Measurements from ENCODE around the gene KPNB1. TPM values are rescaled to one million over a fixed set of nuclear protein-coding genes. Genes with fewer than 3 reads are reported as not detected.
A peak's percentile ranks its signal among the peaks of the same experiment; 100 is the strongest.

Gene KPNB1
- total RNA-seq, 2 donors from 2014 or later: 452 to 500 TPM

DNA sequence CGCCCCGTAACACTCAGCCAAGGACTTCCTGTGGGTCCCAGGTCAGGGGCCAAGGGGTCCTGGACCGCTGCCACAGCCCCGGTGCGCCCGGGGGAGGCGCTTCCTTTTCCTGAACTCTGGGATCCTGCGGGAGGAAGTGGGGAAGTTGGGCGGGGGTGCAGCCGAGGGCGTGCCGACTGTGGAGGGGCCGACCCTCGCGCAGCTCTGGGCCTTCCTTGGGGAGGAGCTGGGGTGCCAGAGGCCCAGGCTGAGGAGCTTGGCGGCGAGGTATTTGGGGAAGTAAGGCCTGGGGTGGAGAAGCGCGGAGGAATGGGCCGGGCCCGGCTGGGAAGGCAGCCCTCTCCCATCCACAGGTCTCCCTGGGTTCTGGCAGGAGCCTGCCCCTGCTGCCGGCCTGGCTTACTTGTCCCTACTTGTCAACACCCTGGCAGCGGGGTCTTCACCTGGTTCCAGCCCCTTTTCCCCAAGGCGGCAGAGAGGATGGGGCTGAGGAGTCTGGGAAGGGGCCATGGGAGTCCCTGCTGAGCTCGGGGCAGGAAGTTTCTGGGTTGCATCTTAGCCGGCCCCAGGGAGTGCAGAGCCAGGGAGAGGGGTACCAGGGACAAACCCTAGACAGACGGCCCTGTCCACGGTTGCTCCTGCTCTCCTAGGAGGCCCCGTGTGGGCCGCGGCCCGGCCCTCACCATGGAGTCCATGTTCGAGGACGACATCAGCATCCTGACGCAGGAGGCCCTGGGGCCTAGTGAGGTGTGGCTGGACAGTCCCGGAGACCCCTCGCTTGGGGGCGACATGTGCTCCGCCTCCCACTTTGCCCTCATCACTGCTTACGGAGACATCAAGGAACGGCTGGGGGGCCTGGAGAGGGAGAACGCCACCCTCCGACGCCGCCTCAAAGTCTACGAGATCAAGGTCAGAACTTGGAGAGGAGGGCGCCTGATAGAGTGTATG is 46.0 kb downstream of the KPNB1 start:
- Mint-ChIP-seq H3K9me3 (no peaks in the 10 kb centered on the region), H3K27me3 (ENCODE audit: insufficient read depth) (peaks cover 1% of the 10 kb centered on the region), H3K27ac (peak overlapping the region; percentile 74), H3K4me3 (peak overlapping the region; percentile 84), H3K4me1 (peaks cover 18% of the 10 kb centered on the region), H3K36me3 (ENCODE audit: low read depth) (peaks cover 17% of the 10 kb centered on the region)
- H3K9ac ChIP-seq (ENCODE audit: extremely low read depth, low read length, poor library complexity, severe bottlenecking): no peak overlapping the region
- H3K4me1 ChIP-seq (ENCODE audit: control insufficient read depth, insufficient read depth, low read length): peaks cover 11% of the 10 kb centered on the region
- 49 to 85% methylated on average over 22 to 47 of the region's 47 CpGs for WGBS, 2 experiments (ENCODE audit: insufficient coverage in 1 of 2, insufficient read length in 1 of 2)
- peak overlapping the region; percentile 88 for H3K4me3 ChIP-seq (ENCODE audit: low read length)
- DNase-seq: peak; percentile 88
- no peak for TF ChIP-seq CTCF (conservative IDR thresholded peaks at IDR 0.05)
- H3K36me3 ChIP-seq (ENCODE audit: control insufficient read depth, insufficient read depth, low read length): peaks cover 11% of the 10 kb centered on the region
- H3K27ac ChIP-seq (ENCODE audit: low read depth, low read length): no peak overlapping the region
- H3K27me3 ChIP-seq (ENCODE audit: control insufficient read depth, insufficient read depth, low read length, poor library complexity, severe bottlenecking): no peaks in the 10 kb centered on the region
- no peaks in the 10 kb centered on the region for H3K9me3 ChIP-seq (ENCODE audit: control insufficient read depth, low read length)

GRCh38 chr17:47696717-47697642 is 47.3 kb downstream of the KPNB1 start:
- no peaks in the 10 kb centered on the region for H3K9me3 ChIP-seq (ENCODE audit: control insufficient read depth, low read length)
- Mint-ChIP-seq H3K27me3 (ENCODE audit: insufficient read depth) (peaks cover 1% of the 10 kb centered on the region), H3K4me3 (no peak overlapping the region), H3K4me1 (peaks cover 18% of the 10 kb centered on the region), H3K27ac (no peak overlapping the region), H3K36me3 (ENCODE audit: low read depth) (peaks cover 20% of the 10 kb centered on the region), H3K9me3 (no peaks in the 10 kb centered on the region)
- no peak overlapping the region for H3K4me3 ChIP-seq (ENCODE audit: low read length)
- DNase-seq: no peak
- TF ChIP-seq CTCF (conservative IDR thresholded peaks at IDR 0.05): no peak
- no peaks in the 10 kb centered on the region for H3K27me3 ChIP-seq (ENCODE audit: control insufficient read depth, insufficient read depth, low read length, poor library complexity, severe bottlenecking)
- peaks cover 11% of the 10 kb centered on the region for H3K4me1 ChIP-seq (ENCODE audit: control insufficient read depth, insufficient read depth, low read length)
- H3K36me3 ChIP-seq (ENCODE audit: control insufficient read depth, insufficient read depth, low read length): peaks cover 11% of the 10 kb centered on the region
- 87 to 94% methylated on average over 5 to 11 of the region's 11 CpGs for WGBS, 2 experiments (ENCODE audit: insufficient coverage in 1 of 2, insufficient read length in 1 of 2)
- no peak overlapping the region for H3K27ac ChIP-seq (ENCODE audit: low read depth, low read length)
- H3K9ac ChIP-seq (ENCODE audit: extremely low read depth, low read length, poor library complexity, severe bottlenecking): no peak overlapping the region

- Histone ChIP-seq H3K9me3 (ENCODE audit: control insufficient read depth, low read length) (no peaks in the 10 kb centered on the region), H3K27me3 (ENCODE audit: control insufficient read depth, insufficient read depth, low read length, poor library complexity, severe bottlenecking) (no peaks in the 10 kb centered on the region), H3K4me1 (ENCODE audit: control insufficient read depth, insufficient read depth, low read length) (peaks cover 3% of the 10 kb centered on the region), H3K4me3 (ENCODE audit: low read length) (no peak overlapping the region), H3K9ac (ENCODE audit: extremely low read depth, low read length, poor library complexity, severe bottlenecking) (no peak overlapping the region), H3K36me3 (ENCODE audit: control insufficient read depth, insufficient read depth, low read length) (peaks cover 11% of the 10 kb centered on the region), H3K27ac (ENCODE audit: low read depth, low read length) (no peak overlapping the region)
- Mint-ChIP-seq H3K4me3 (no peak overlapping the region), H3K9me3 (no peaks in the 10 kb centered on the region), H3K27ac (no peak overlapping the region), H3K36me3 (ENCODE audit: low read depth) (peaks cover 22% of the 10 kb centered on the region), H3K4me1 (peaks cover 9% of the 10 kb centered on the region), H3K27me3 (ENCODE audit: insufficient read depth) (peaks cover 1% of the 10 kb centered on the region)
- 84 to 88% methylated on average over 5 to 9 of the region's 9 CpGs for WGBS, 2 experiments (ENCODE audit: insufficient coverage in 1 of 2, insufficient read length in 1 of 2)
- DNase-seq: no peak
- TF ChIP-seq CTCF (conservative IDR thresholded peaks at IDR 0.05): no peak
Measured at GRCh38 chr17:47697906-47698711, 48.4 kb downstream of the KPNB1 start.
